PC-3 (cell line): Measurements from ENCODE around the gene CASKIN1.

Source experiments
- EZH2phosphoT487 ChIP-seq: fragments of 300-600 bp; sonication (generic); IDR thresholded peaks from 2 replicates; pipeline ENCODE4 v1.6.1; 2018; ENCODE audit warnings: mild to moderate bottlenecking, antibody characterized with exemption, low read length, borderline replicate concordance
- TF ChIP-seq, protein P1 (sequence below): fragments of 300-600 bp; sonication (generic); conservative IDR thresholded peaks from 2 replicates; pipeline ENCODE4 v1.5.1; 2017; ENCODE audit warnings: antibody characterized with exemption, low read depth, mild to moderate bottlenecking, low read length

DNA sequence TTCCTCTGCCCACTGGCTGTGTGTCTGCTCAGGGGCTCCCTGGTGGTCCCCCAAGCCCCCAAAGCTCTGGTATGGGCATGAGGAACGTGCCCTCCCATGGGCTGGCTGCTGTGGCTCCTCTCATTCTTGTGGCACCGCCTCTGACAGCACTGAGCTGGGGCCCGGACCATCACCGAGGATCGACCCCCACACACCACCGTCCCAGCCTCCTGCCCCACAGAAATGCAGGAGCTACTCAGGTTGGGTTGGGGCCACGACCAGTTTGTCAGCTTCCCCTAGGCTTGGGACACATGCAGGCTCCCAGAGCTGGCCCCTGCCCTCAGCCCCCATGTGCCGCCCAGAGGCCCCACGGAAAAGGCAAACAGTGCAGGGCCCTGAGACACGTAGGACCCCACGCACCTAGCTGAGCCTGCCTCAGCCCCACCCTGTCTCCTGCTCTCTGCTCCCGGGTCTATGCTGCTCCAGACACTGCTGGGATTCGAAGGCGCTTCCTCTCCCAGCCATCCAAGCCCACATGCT is 3.3 kb upstream of the CASKIN1 start:
- TF ChIP-seq, protein P1, sequence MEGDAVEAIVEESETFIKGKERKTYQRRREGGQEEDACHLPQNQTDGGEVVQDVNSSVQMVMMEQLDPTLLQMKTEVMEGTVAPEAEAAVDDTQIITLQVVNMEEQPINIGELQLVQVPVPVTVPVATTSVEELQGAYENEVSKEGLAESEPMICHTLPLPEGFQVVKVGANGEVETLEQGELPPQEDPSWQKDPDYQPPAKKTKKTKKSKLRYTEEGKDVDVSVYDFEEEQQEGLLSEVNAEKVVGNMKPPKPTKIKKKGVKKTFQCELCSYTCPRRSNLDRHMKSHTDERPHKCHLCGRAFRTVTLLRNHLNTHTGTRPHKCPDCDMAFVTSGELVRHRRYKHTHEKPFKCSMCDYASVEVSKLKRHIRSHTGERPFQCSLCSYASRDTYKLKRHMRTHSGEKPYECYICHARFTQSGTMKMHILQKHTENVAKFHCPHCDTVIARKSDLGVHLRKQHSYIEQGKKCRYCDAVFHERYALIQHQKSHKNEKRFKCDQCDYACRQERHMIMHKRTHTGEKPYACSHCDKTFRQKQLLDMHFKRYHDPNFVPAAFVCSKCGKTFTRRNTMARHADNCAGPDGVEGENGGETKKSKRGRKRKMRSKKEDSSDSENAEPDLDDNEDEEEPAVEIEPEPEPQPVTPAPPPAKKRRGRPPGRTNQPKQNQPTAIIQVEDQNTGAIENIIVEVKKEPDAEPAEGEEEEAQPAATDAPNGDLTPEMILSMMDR, result no peak
- TF ChIP-seq EZH2phosphoT487, result no peak
